Activated naive CD4-positive, alpha-beta T cell treated with anti-CD3 and anti-CD28 coated beads, Interleukin-2, amount 50 U/mL, for 16 hours (primary cell): ENCODE data around the gene HOXD4.

Source experiments
- DNase-seq: peaks from one replicate; pipeline ENCODE4 v3.0.0-alpha.2; 2020

The HOXD4 gene

DNA sequence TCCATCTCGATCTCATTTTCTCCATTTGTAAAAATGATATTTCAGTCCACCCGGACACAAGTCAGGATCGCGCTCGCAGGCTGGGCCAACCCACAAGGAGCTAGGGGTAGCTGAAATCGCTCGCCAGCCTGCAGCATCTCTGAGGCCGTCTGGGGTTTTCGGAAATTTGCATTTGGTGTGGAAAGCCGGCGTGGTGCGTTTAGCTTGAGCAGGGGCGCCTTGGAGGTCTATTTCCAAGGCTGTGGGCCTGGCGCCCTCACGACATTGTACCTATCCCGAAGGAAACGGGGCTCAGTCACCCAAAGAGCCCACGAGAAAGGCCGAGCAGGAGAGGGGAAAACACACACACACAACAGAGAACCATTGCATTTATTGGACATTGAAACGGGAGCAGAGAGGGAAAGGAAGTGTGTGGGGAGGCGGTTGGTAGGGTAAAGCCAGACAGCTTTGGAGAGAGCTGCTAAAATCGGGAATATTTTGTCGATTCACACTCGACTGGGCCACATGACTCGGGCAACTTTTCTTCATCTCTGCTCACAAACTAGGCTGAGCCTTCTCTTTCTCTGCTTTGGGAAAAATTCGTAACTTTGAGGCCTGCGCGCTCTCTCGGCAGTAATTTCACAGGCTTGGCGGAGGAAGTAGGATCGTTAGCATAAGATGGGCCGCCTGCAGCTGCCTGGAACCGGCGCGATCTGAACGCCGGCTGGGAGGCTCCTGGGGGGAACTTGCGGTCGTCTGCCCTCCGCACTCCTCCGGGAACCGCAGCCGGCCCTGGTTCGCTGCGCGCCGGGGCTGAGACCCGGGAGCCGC, 23.0 kb upstream of the HOXD4 start:
- no peak for DNase-seq

DNA sequence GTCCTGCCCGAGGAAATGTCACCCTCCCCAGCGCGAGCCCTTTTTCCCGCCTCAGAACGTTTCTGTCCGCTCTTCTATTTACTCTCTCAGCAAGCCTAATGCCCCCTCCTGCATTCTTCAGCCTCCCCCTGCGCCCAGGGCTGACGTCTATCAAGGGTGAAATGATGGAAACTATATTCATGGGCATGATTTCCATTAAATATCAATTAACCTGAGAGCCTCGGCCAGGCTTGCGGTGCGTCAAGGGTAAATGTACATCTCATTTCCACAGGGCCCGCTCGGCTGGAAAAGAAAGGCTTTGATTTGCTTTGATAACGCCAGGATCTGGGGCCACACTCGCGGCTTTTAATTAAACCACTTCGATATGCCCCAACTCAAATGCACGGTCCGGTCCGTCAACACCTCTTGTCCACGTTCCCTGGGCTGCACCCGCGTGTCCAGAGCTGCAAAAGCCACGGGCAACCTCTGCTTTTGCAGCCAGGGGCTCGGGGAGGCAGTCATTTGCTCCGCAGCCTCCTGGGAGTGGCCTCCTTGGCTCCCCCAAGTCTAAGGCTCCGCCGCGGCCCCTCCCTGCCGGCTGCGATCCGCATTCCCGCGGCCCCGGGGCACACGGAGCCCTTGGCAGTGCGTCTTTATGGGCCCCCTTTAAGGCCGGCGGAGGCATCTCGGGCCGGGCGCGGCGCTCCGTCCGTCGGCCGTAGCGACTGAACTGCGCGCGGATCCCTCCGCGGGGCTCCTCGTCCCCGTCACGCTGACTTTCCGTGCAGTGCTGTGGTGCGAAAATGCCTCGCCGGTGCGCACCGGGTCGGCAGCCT, 22.2 kb upstream of the HOXD4 start, which contains the start of gene HOXD8:
Gene HOXD8 (plus strand): TSS at position 724 of the 815 bp plus-strand sequence. CDS start 662 bp downstream, outside the sequence.
- no peak for DNase-seq

DNA sequence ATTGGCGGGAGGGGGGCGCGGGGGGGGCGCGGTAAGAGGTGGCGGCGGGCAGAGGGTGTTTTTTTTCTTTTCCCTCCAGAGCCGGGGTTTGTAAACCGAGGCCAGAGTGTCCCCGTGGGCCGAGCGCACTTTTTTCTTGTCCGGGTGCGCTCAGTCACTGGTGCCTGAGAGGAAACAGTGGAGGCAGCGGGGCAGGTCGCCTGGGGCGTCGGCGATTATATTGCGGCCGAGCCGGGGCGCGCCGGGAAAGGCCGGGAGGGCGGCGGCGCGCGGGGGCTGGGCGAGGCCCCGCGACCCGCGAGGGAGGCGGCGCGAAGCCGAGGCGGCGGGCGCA, 21.6 kb upstream of the HOXD4 start:
- no peak for DNase-seq

DNA sequence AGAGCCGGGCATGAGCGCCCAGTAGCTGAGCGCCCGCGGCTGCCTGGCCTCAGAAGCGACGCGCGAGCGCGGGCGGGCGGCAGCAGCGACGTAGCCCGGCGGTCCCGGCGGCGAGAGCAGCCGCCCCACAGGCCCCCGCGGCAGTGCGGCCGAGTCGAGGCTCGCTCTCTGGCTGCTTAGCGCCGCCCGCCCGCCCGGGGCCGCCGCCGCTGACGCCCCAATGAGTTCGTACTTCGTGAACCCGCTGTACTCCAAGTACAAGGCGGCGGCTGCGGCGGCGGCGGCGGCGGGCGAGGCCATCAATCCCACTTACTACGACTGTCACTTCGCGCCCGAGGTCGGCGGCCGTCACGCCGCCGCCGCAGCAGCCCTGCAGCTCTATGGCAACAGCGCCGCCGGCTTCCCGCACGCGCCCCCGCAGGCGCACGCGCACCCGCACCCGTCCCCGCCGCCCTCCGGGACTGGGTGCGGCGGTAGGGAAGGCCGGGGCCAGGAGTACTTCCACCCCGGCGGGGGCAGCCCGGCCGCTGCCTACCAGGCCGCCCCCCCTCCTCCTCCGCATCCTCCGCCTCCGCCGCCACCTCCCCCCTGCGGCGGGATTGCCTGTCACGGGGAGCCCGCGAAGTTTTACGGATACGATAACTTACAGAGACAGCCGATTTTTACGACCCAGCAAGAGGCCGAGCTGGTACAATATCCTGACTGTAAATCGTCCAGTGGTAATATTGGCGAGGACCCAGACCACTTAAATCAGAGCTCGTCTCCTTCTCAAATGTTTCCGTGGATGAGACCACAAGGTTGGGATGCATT, 21.0 kb upstream of the HOXD4 start:
- no peak for DNase-seq

DNA sequence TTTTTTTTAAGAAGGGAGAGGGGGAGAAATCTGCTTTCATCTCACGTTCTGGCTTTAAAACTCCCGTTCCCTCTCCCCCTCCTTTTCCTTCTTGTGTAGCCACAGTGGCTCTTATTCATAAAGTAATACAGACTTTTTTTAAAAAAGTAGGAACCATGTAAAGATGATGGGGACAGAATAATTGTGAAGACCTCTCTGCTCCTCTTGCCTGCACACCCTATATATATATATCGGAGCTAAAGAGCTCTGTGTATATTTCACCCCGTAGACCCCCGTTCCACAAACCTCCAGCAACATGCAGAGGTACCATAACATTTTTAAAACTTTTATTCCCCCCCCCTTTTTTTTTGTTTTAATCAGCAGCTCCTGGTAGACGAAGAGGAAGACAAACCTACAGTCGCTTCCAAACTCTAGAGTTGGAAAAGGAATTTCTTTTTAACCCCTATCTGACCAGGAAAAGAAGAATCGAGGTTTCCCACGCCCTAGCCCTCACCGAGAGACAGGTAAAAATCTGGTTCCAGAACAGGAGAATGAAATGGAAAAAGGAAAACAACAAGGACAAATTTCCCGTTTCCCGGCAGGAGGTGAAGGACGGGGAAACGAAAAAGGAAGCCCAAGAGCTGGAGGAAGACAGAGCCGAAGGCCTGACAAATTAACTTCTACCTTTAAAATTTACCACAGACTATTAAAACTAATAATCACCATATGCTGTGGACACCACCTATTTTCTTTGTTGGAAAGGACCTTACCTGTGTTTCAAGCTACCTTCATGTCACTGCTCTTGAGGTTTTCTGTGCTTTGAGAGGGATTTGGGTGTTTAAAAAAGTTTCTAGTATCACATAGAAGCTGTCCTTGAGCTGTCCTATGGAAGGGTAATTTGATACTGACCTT, 20.1 kb upstream of the HOXD4 start:
- DNase-seq: no peak

DNA sequence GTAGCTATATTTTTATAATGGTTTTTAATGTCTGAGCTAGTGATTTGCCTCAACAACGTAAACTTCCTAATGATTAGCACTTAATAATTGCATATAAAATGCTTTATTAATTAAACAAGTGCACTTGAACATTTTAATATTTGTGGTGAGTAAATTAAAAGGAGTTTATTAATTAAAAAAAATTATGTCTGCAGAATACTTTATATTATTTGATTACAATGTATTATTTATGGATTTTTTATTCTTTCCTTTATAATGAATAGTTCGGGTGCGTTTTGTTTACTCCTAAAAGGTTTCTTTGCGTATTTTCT, 19.5 kb upstream of the HOXD4 start:
- DNase-seq: no peak

DNA sequence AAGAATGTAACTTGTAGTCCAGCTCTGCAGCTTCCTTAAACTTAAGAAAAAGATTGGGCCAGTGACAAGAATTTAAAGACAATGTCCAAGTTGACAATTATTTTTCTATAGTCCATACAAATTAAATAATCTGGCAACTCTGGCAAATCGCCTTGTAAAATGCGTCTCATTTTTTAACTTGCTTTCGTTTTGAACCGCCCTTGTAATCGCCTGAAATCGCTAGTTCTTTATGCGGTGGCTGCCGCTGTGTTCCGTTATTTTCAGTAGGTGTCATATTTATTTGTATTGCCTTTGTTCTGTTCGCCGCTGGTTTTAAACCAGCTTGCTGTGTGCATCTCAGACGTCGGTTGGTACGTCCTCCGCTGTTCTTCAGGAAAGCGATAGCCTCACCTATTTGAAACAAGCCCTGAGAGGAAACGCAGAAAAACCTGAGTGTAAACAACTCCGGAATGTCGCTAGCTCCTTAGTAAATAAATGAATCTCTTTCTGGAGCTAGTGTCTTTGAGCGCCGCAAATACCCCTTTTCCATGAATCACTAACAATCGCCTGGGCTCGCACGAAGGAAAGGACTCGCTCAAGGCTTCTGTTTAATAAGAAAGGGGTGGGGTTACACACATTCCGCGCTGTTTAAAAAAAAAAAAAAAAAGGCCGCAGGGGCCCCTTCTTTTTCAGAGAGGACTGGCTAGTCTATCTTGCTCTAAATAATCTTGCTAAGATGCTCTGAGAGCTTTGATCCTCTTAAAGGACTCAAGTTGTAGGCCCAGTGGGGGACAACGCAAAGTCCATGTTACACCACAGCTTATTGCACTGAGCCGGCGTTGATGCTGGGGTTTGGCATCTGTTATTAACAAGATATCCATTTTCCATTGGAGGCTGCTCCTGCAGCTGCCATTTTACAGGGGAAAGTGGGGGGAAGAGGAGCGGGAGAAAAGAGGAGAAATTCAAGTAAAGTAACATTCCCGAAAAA, 18.9 kb upstream of the HOXD4 start:
- no peak for DNase-seq

DNA sequence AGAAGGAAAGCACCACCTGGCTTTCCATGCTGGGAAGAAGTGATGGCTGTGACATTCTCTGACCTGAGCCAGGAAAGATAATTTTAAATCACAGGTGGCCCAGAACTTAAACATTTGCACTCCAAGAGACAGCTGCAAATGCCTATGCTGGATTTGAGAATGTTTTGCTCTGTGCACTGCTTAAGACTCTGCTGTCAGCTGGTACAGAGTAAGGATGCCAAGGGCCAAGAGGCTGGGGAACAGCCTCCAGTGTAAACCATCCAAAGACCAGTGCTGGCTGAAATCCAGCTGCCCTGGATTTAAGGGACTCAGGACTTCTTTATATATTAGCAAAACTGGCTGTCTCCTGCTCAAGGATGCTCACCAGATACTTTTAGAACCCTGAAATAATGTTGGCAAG, 18.0 kb upstream of the HOXD4 start:
- DNase-seq: no peak

DNA sequence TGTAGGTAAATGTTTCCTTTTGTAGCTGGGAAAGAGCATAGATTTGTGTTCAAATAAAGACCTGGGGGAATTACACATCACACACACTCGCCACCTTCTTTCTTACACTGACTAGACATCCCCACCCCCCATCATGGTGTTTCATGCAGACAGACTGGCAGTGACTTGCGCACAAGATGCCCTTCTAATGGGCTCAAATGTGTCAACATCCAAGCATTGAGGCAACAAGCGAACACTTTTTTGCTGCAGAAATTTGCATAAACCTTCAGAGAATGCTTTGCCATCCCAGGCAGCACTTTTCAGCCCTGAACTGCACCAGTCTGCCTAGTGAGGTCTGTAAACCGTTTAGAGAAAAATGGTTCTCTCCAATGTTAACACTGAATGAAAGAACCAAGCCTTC, 17.3 kb upstream of the HOXD4 start:
- DNase-seq: no peak

DNA sequence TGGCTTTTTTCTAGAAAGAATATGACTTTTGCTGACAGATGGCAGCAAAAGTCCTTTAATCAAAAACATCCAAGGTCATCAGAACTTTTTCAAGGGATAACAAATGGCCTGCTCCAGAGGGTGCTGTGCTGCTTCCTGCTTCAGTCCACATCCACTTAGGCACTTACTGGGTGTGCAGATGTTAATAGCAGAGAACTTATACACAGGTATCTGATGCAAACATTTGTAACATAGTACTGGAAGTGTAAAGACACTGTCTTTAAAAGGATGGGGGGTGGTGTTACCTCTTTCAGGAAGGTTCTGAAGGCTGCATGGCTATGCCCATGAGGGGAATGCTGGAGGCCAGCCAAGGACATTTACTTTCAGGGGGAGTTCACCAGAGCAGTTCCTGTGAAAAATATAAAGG, 16.3 kb upstream of the HOXD4 start:
- DNase-seq: no peak

DNA sequence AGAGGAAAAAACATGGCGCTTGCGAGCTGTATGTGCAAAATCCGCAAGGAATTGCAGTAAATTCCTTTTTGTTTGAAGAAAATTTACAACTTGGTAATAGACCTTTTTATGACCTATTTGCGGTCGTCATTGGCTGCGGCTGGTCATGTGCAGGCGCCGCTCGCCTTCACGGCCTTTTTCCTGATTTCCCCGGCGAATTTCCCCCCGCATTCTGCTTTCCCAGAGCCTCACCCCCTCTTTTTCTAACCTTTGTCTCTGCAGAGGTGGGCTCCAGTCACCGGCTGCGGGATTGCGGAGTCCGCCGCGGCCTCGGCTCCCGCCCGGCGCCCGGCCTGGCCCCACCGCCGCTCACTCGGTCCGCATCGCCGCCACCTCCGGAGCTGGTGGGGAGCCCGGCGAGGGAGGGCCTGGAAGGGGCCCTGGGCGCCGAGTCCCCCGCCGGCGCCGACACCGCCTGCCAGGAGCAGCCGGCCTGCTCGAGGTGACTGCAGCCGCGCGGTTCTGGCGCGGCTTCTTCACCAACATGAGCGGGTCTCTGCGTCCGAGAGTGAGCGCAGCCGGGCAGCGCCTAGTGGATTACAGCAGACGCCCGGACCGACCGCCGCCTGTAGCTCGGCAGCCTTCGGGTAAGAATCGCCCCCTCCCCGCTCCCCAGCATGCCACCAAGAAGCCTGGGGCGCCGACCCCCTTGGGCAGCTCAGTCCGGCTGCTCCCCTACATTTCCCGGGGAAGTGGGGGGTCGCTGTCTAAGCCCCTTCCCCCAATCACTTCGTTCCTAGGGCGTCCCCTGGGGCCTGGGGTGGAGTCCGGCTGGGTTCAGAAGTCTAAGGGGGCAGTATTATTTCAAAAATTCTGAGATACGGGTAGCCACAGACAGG, 14.7 kb upstream of the HOXD4 start:
- DNase-seq: no peak

DNA sequence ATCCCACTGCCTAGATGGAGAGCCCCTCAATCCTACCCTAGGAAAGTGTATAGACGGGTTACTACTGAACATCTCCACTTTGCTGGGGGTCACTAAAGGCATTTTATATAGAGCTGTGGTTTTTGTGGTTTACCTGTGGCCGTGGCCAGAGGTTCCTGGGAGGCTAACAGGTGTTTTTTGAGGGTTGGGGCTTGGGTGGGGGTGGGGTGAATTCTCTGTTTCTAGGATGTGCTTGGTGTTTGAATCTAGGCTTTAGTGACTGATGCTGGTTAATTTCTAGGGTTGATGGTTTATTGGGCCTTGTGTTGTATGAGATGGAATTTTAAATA, 14.1 kb upstream of the HOXD4 start:
- DNase-seq: no peak

DNA sequence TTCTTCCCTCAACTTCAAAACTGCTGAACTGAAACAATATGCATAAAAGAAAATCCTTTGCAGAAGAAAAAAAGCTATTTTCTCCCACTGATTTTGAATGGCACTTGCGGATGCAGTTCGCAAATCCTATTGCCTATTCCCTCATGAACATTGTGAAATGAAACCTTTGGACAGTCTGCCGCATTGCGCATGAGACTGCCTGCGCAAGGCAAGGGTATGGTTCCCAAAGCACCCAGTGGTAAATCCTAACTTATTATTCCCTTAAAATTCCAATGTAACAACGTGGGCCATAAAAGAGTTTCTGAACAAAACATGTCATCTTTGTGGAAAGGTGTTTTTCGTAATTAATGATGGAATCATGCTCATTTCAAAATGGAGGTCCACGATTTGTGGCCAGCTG, 13.4 kb upstream of the HOXD4 start:
- DNase-seq: no peak

DNA sequence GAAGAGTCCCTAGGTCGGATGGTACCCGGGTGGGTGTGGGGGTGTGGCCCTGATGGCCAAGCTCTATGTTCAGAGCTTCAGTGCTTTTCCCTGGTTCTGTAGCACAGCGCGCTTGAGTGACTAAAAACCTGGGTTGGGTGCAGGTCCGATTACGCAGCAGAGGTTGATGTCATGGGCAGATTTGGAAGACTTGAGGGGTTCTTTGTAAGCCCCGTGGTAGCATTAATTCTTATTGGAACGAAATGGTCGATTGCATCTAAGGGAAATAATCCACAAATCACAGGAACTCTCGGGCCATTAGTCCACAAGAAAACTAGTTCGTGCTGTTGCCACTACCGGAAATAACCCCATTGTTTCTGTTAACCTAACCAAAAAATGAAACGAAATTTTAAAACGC, 12.8 kb upstream of the HOXD4 start:
- DNase-seq: no peak

DNA sequence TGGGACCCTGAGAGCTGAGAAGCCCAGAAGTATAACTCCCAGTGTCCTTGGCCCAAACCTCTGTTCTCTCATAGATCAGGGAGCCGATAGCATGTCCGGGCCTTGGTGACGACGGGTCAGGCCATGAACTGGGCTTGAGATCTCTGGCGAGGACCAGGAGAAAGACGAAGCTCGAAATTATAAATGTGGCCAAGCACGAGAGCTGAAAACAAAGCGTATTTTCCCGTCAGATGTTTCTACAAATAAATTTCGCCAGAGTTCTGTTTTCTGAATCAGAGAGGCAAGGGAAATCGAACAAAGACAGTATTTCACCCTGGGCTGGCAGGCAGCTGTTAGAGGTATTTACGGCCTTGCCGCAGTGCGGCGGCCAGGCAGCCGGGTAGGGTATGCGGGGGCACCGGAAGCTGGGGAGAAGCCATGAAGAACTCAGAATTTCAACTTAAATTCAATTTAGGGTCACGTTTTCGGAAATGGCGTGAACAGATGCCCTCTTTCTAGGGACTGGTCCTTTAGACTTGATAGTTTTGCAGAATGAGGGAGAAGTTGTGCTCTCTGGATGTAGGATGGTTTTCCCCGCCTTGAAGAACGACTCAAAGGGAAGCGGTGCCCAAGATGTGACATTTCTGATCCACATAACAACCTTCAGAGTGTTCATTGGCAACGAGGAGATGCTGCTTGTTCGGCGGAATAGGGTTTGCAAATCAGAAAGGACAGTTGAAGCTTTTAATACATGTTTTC, 12.3 kb upstream of the HOXD4 start:
- DNase-seq: no peak

DNA sequence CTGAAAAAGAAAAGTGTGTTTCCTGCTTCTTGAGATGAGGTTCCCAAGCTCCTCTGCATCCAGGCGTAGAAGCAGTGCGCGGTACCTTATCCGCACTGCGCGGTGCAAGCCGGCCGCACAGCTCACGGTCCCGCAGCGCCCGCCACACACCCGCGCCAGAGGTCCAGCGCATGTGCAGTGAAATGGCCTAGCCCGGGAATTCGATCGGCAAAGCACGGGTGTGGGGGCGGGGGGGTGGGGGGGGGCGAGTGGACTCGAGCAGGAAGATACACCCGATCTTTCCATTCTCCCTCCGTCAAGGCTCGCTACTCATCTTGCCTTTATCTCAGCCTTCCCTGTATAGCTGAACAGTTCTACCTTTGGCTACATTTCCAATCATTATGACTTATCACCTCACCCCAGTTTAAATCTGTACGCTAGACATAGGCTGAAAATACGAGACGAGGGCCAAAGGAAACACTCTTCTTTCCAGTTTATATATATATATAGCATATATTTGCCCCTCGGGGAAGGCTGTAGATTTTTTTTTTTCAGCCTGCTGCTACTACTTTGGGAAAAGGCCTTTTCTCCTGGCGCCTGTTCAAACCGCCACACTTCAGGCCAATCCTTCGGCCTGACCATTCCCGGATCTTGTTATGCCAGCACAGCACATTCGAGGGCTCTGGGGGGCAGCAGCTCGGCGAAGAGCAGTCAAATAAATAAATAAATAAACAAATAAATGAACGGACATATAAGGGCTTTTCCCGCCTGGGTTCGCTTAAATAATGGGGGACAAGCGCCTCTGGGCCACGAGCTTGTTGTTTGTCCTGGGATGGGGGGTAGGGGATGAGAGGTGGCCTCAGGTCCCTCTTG, 11.5 kb upstream of the HOXD4 start:
- no peak for DNase-seq

DNA sequence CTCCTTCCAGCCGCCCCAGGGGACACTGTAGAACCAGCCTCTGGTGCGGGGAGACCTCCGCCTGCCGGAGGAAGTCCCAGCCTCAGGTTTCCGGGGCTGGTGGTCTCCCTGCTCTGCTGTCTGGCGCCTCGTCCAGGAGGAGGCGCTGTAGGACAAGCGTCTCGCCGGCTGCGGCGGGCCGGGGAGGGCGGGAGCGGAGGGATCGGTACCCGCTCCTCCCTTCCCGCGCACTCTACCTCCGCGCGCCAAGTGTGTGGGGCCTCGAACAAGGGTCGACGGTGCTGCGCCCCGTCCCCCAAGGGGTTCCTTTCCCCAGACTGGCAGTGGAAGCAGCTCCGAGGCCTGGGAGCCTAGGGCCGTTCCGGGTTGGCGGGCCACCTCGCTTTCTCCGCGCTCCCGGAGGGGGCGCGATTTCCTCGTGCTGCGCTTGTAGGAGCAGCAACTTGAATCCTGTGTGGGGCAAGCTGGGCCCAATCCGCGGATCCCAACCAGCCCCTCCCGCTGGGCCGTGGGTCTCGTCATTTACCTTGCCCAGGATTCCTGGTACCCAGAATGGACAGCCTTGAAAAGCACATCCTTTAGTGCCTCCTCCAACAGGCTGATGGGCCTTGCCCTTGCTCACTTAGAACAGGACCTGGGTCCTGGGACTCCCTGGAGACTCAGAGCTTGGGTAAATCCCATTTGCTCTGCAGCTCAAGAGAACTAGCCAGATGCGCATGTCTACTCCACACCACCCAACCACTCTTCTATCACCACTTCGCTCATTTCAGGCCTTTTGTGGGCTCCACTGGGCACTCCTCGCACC, 10.6 kb upstream of the HOXD4 start:
- peak; percentile 63 for DNase-seq

DNA sequence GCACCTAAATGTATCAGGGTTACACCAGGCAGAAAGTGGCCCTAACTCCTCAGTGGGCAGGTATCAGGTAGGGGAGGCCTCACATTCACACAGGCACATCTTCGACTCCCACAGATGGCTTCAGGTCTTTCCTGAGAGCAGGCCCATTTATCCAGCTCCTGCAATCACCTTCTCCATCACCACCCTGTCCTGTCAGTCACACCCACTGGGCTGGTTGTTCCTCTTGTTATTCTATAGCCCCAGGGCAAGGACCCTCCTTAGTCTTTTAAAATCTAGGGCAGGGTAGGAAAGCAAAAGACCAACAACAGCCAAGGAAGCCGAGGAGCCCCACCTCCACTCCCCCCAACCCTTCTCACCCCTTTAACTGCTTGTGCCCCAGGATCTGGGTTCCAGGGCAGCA, 9.1 kb upstream of the HOXD4 start:
- no peak for DNase-seq
